Type B pancreatic cell (in vitro differentiated cells): ENCODE data around the gene E2F4. TPM values are rescaled to one million over a fixed set of nuclear protein-coding genes. Genes with fewer than 3 reads are reported as not detected.

ENCODE experiments used
- DNase-seq: peaks from one replicate; pipeline ENCODE4 v3.0.0; 2021; ENCODE audit warnings: mixed read lengths; ENCODE audit not compliant: unreplicated experiment; ENCODE audit errors: extremely low spot score
- H3K27ac Mint-ChIP-seq: 2 replicates; pipeline ENCODE4 v1.8.0; 2021; ENCODE audit warnings: mild to moderate bottlenecking, mixed read lengths
- H3K27me3 Mint-ChIP-seq: 2 replicates; pipeline ENCODE4 v1.8.0; 2021; ENCODE audit warnings: mixed read lengths
- H3K36me3 Mint-ChIP-seq: 2 replicates; pipeline ENCODE4 v1.8.0; 2021; ENCODE audit warnings: mixed read lengths
- H3K4me1 Mint-ChIP-seq: one replicate; pipeline ENCODE4 v1.8.0; 2021; ENCODE audit warnings: mixed read lengths; ENCODE audit not compliant: unreplicated experiment
- H3K4me3 Mint-ChIP-seq: 2 replicates; pipeline ENCODE4 v1.8.0; 2021; ENCODE audit warnings: mild to moderate bottlenecking, mixed read lengths
- H3K9me3 Mint-ChIP-seq: 2 replicates; pipeline ENCODE4 v1.8.0; 2021; ENCODE audit warnings: mixed read lengths
- CTCF ChIP-seq: fragments of 200-600 bp; sonication (generic); conservative IDR thresholded peaks from 2 replicates; pipeline ENCODE4 v1.5.0; 2021; ENCODE audit warnings: antibody characterized with exemption, mild to moderate bottlenecking
- total RNA-seq: library from RNA; stranded (reverse); gene quantifications from 2 replicates; pipeline ENCODE4 v1.2.1, GENCODE V29; 2021; ENCODE audit warnings: low replicate concordance

The E2F4 gene
- total RNA-seq, 1 donor from 2014 or later, result 84.5 TPM

DNA sequence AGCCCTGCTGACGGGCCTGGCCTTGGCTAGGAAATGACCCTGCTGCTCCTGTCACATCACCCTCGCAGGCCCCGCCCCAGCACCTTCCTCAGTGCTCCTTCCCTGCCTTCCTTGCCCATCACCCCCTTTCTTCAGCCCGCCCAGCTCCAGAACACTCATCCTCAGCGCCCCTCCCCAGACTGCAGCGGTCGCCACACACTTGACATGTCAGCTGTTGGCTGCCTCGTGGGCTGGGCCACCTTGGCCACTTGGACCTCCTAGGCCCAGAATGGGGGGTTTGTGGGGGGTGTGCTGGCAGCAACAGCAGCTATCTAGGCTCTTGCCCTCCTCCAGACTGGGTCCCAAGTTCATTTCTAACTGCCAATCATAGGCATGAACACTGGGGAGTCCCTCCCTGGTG lies 17.6 kb downstream of the E2F4 start:
- Mint-ChIP-seq H3K4me1 (no peaks in the 10 kb centered on the region), H3K27ac (no peak overlapping the region), H3K27me3 (no peaks in the 10 kb centered on the region), H3K36me3 (no peaks in the 10 kb centered on the region), H3K9me3 (no peaks in the 10 kb centered on the region), H3K4me3 (no peak overlapping the region)
- TF ChIP-seq CTCF, result no peak
- DNase-seq, result no peak

GRCh38 chr16:67210069-67210937 lies 18.3 kb downstream of the E2F4 start:
- no peak overlapping the region for H3K4me3 Mint-ChIP-seq
- H3K4me1 Mint-ChIP-seq, result no peaks in the 10 kb centered on the region
- no peak for DNase-seq
- no peaks in the 10 kb centered on the region for H3K27me3 Mint-ChIP-seq
- no peaks in the 10 kb centered on the region for H3K9me3 Mint-ChIP-seq
- no peak overlapping the region for H3K27ac Mint-ChIP-seq
- no peak for TF ChIP-seq CTCF
- H3K36me3 Mint-ChIP-seq, result no peaks in the 10 kb centered on the region

DNA sequence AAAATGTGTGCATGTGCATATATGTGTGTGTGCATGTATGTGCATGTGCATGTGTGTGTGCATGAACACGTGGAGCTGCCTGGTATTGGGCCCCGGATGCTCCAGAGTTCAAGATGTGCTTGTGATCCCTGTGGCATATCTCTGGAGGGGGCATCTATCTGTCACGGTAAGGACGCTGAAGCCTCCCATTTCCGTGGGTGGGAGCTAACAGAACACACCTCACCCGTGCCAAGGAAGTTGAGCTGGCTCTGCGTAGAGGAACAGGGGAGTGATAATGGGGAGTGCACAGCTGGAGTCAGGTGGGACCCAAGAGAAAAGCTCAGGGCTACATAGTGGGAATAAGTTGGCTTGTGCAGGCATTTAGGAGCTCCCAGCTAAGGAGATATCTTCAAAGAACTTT lies 19.7 kb downstream of the E2F4 start:
- no peak for DNase-seq
- no peaks in the 10 kb centered on the region for H3K27me3 Mint-ChIP-seq
- no peaks in the 10 kb centered on the region for H3K36me3 Mint-ChIP-seq
- no peak overlapping the region for H3K27ac Mint-ChIP-seq
- TF ChIP-seq CTCF, result no peak
- H3K4me1 Mint-ChIP-seq, result no peaks in the 10 kb centered on the region
- H3K9me3 Mint-ChIP-seq, result no peaks in the 10 kb centered on the region
- no peak overlapping the region for H3K4me3 Mint-ChIP-seq

DNA sequence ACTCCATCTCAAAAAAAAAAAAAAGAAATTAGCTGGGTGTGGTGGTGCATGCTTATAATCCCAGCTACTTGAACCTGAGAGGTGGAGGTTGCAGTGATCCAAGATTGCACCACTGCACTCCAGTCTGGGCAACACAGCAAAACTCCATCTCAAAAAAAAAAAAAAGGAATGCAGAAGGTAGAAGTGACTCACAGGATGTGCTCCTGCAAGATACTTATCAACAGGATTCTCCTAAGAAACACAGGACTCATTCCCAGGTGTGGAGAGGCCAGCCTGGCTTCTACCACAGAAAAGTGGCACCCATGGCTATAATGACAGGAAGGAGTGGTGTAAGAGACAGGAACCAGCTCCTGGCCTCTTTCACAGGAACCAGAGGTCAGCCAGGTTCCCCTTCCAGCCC lies 20.8 kb downstream of the E2F4 start:
- Mint-ChIP-seq H3K4me3 (no peak overlapping the region), H3K4me1 (no peaks in the 10 kb centered on the region), H3K36me3 (no peaks in the 10 kb centered on the region), H3K27ac (no peak overlapping the region), H3K27me3 (no peaks in the 10 kb centered on the region), H3K9me3 (no peaks in the 10 kb centered on the region)
- no peak for TF ChIP-seq CTCF
- no peak for DNase-seq

DNA sequence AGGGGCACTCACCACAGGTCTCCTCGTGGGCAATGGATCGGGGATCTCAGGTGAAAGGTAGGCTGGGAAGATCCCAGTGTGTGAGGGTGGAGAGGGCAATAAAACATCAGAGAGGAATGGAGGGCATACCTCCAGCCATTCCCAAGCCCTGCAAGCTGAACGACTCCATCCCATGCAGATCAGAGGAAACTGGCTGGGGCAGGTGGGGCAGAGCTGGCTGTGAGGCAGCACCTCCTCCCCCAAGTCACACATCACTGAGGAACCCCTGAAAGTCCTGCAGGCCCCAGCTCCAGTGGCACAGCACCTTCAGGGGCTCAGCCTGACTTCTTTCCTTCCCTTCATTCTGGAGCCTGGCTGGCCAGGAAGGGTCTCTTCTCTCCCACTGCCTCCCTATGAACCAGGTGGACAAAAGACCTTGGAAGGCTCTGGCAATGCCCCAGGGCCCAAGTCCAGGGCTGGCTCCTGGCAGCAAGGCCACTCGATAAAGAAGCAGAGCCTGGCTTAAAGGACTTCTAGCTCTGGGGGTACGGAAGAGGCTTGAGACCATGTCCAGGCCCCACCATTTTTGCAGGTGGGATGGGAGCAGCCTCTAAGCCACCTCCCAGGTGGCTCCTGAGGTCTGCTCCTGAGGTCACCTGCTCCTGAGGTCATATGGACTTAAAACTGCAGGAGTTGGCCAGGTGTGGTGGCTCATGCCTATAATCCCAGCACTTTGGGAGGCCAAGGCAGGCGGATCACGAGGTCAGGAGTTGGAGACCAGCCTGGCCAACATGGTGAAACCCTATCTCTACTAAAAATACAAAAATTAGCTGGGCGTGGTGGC lies 21.5 kb downstream of the E2F4 start:
- TF ChIP-seq CTCF, result no peak
- Mint-ChIP-seq H3K36me3 (no peaks in the 10 kb centered on the region), H3K9me3 (no peaks in the 10 kb centered on the region), H3K4me1 (no peaks in the 10 kb centered on the region), H3K27me3 (no peaks in the 10 kb centered on the region), H3K4me3 (no peak overlapping the region), H3K27ac (no peak overlapping the region)
- DNase-seq, result no peak
